GM20000 (cell line): ENCODE measurements around the gene MDH1B.
"Not testable (repeated sequence)": the region's sequence is repeated elsewhere in the genome, so short reads cannot be mapped to it uniquely, and the experiment has no call there.

Experiments used
- DNase-seq: peaks from one replicate; pipeline ENCODE4 v3.0.0; 2012; ENCODE audit warnings: low spot score
- TF ChIP-seq, protein P1 (sequence below): IDR thresholded peaks from 2 replicates; pipeline ENCODE4 v1.5.1; 2012; ENCODE audit warnings: mild to moderate bottlenecking, control low read depth; ENCODE audit errors: extremely low read depth, missing control alignments

The MDH1B gene

DNA sequence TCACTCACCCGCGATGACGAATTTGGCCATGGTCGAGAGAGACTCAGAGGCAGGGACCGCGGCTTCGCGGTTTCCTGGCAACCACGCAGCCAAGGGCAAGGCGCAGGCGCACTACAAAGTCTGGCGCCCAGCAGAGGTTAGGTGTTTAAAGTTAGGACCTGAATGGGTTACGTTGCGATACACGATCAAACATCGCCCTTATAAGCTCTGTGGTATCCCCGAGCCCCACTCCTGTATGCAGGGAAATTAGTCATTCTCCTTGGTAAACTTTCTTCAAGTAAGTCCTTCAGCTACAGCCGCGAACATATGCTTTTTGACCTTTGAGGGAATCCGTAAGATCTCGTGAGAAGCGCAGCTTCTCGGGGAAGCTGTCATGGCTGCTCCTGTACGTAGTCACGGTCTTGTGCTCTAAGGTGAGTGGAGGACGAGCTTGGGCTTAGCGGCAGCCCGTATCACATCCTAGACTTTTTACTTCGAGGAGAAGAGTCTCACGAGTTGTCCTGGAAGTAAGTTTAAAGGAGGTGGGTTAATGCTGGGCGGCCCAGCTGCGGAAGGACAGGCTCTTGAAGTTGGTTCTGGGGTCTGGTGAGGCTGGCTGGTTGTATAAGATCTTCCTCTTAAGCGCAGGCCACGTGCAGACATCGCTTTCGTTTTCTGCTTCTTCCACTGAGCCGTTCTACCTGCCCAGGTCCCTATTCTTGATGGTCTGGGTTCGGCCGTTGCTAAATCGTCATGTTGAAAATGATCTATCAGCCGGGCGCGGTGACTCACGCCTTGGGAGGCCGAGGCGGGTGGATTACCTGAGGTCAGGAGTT lies at the start of gene MDH1B, which contains the start of gene FASTKD2:
TSS of gene MDH1B (minus strand) at position 87 of the 815 bp plus-strand sequence. CDS start at position 30, 57 bp downstream.
TSS of gene FASTKD2 (plus strand) at position 365 of the 815 bp plus-strand sequence. CDS start 1,088 bp downstream, outside the sequence.
- peak; percentile 79 for DNase-seq
- TF ChIP-seq, protein P1, sequence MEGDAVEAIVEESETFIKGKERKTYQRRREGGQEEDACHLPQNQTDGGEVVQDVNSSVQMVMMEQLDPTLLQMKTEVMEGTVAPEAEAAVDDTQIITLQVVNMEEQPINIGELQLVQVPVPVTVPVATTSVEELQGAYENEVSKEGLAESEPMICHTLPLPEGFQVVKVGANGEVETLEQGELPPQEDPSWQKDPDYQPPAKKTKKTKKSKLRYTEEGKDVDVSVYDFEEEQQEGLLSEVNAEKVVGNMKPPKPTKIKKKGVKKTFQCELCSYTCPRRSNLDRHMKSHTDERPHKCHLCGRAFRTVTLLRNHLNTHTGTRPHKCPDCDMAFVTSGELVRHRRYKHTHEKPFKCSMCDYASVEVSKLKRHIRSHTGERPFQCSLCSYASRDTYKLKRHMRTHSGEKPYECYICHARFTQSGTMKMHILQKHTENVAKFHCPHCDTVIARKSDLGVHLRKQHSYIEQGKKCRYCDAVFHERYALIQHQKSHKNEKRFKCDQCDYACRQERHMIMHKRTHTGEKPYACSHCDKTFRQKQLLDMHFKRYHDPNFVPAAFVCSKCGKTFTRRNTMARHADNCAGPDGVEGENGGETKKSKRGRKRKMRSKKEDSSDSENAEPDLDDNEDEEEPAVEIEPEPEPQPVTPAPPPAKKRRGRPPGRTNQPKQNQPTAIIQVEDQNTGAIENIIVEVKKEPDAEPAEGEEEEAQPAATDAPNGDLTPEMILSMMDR: no peak

DNA sequence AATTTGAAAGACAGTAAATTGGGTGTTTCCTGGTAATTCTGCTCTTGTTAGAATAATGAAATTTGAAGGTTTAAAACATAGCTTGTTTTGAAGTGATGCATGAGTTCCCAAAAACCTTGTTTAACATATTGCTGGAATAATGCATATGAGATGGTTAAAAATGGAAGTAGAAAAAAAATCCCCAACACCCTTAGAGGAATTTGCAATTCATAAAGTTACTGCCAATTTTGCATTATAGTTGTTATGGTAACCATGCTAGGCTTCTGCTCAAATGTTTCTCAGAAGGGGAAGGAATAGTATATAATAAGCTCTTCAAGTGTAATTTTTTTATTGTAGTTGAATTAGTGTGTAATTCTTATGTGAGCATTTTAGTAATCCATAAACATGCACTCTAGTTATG lies 49.4 kb upstream of the MDH1B start:
- TF ChIP-seq, protein P1: no peak
- no peak for DNase-seq

- DNase-seq: not testable (repeated sequence)
Measured at GRCh38 chr2:206812471-206812870, 47.3 kb upstream of the MDH1B start.

- not testable (repeated sequence) for DNase-seq
Measured at GRCh38 chr2:206807624-206808023, 42.5 kb upstream of the MDH1B start.

GRCh38 chr2:206805887-206806607 lies 40.9 kb upstream of the MDH1B start:
- no peak for DNase-seq
- TF ChIP-seq, protein P1: no peak

GRCh38 chr2:206804326-206804725 lies 39.2 kb upstream of the MDH1B start:
- TF ChIP-seq, protein P1: no peak
- no peak for DNase-seq

GRCh38 chr2:206802654-206803514 lies 37.8 kb upstream of the MDH1B start:
- no peak for DNase-seq
- TF ChIP-seq, protein P1: no peak
